ENCODE measurements around the gene CAMTA1. TPM values are rescaled to one million over a fixed set of nuclear protein-coding genes. Genes with fewer than 3 reads are reported as not detected.
"Not testable (repeated sequence)": the region's sequence is repeated elsewhere in the genome, so short reads cannot be mapped to it uniquely, and the experiment has no call there.

CAMTA1 gene
- total RNA-seq, 1 donor from 2014 or later = 40.9 TPM

GRCh38 chr1:7785108-7785507, 999.9 kb downstream of the CAMTA1 start:
- no peak for DNase-seq (ENCODE audit: low read depth in 2 of 2)

GRCh38 chr1:7786795-7787194, 1001.5 kb downstream of the CAMTA1 start:
- DNase-seq (ENCODE audit: low read depth in 2 of 2) = no peak

GRCh38 chr1:7789828-7790227, 1004.6 kb downstream of the CAMTA1 start:
- no peak for DNase-seq (ENCODE audit: low read depth in 2 of 2)

- not testable (repeated sequence) for DNase-seq (ENCODE audit: low read depth in 2 of 2)
Observed at GRCh38 chr1:7791027-7791426, 1005.8 kb downstream of the CAMTA1 start.

- no peak for DNase-seq (ENCODE audit: low read depth in 2 of 2)
Observed at GRCh38 chr1:7795406-7795805, 1010.2 kb downstream of the CAMTA1 start.

GRCh38 chr1:7805460-7805859, 1020.2 kb downstream of the CAMTA1 start:
- no peak for DNase-seq (ENCODE audit: low read depth in 2 of 2)

- DNase-seq (ENCODE audit: low read depth in 2 of 2) = peak; percentile 64 to 67
Observed at GRCh38 chr1:7808253-7808844, 1023.1 kb downstream of the CAMTA1 start.

GRCh38 chr1:7809742-7810141, 1024.5 kb downstream of the CAMTA1 start:
- no peak for DNase-seq (ENCODE audit: low read depth in 2 of 2)

GRCh38 chr1:7810395-7810794, 1025.1 kb downstream of the CAMTA1 start:
- peak; percentile 25 to 93 for DNase-seq (ENCODE audit: low read depth in 2 of 2)

- DNase-seq (ENCODE audit: low read depth in 2 of 2) = no peak
Observed at GRCh38 chr1:7811476-7811875, 1026.2 kb downstream of the CAMTA1 start.

- DNase-seq (ENCODE audit: low read depth in 2 of 2) = no peak
Observed at GRCh38 chr1:7813677-7814373, 1028.6 kb downstream of the CAMTA1 start.

Other genes with a start within 250 kb of the CAMTA1 start
- gene NOL9, start 230.9 kb upstream of the CAMTA1 start, total RNA-seq = 12.9 and 15.1 TPM in 2 replicates
- gene TAS1R1, start 230.1 kb upstream of the CAMTA1 start, total RNA-seq = not detected in 2 replicates
- 7.4 and 10.7 TPM in 2 replicates for gene ZBTB48, start 205.5 kb upstream of the CAMTA1 start, total RNA-seq
- 12.4 and 18.3 TPM in 2 replicates for gene KLHL21, start 182.6 kb upstream of the CAMTA1 start, total RNA-seq
- 7.7 and 7.8 TPM in 2 replicates for gene PHF13, start 171.7 kb upstream of the CAMTA1 start, total RNA-seq
- gene THAP3, start 160.6 kb upstream of the CAMTA1 start, total RNA-seq = 13.5 and 19.8 TPM in 2 replicates
- 32.5 and 41.1 TPM in 2 replicates for gene DNAJC11, start 83.6 kb upstream of the CAMTA1 start, total RNA-seq

Measured in lung microvascular endothelial cell (primary cell).